NK-92 treated with Interleukin-12 subunit alpha and Interleukin-12 subunit beta, amount 100 ng/mL, for 24 hours (cell line): ENCODE measurements around the gene IYD.

Source experiments
- DNase-seq: peaks from one replicate; lab custom pipeline; 2025; lab: John Stamatoyannopoulos, UW

The IYD gene

DNA sequence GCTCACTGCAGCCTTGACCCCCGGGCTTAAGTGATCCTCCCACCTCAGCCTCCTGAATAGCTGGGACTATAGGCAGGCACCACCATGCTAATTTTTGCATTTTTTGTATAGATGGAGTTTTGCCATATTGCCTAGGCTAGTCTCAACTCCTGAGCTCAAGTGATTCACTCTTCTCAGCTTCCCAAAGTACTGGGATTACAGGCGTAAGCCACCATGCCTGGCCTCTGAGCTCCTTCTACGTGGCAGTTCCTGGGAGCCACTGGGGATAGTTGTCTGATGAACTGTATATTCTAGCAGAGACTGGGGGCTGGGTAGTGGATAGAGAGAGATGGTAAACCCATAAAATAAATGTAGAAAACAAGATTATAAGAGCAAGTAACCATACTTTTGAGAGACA is 26.1 kb downstream of the IYD start:
- no peak for DNase-seq

DNA sequence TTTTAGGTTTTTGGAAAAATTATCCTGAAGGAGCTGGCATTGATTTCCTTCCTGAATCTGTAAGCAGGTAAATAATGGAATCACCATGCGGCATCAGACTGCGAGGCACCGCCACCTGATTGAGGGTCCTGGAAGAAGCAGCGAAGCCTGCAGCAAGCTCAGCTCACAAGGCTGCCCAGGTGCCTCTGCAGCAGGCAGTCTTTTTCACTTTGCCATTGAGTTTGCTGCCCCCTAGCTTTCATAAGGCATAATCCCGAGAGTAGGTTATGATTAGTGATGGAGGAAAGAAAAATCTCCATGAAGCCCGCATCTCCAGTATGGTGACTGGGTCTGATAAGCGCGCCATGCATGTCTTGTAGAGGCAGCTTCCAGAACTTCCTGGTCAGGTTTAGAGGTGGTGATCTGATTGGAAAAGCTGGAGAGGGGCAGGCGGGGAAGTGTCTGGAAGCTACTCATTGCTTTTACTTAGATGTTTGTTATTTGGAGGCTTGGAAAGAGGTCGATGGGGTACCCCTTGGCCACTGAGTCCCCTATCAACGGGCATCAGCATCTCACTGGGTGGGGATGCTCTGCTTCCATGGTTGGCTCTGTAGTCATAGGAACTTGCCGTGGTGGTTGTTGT is 26.7 kb downstream of the IYD start:
- peak; percentile 16 for DNase-seq

DNA sequence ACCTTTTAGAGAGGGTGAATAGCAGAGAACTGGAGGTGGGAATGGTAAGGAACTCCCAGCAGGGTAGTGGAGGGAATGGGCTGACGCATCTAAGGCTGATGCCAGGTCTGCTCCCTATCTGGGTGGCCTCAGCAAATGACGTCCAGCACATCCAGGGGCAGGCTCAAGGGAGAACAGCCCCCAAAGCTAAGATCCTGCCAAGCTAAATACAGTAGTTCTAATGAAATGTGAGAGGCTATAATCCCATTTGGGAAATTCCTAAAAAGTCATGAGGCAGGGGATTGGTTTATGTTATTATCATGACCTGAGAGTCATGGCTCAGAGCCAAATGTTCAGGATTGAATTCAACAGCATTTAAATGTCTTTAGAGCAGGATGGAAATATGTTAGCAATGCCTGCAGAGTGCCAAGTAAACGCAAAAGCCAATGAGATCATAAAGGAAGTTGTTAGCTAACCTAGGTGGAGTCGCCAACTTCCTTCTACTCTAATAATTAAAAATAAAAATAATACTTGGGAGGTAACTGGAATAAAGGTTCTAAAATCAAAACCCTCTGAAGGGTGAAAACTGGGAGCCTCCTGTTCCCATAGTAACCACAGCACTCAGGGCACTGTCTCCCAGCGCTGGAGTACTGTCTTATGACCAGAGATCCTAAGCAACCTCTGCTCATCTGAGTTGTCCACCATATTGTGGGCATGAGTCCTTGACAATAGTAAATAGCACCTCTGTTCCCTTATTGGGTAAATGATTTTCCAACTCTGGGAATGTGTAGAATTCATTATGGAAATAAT is 34.8 kb downstream of the IYD start:
- DNase-seq = no peak

DNA sequence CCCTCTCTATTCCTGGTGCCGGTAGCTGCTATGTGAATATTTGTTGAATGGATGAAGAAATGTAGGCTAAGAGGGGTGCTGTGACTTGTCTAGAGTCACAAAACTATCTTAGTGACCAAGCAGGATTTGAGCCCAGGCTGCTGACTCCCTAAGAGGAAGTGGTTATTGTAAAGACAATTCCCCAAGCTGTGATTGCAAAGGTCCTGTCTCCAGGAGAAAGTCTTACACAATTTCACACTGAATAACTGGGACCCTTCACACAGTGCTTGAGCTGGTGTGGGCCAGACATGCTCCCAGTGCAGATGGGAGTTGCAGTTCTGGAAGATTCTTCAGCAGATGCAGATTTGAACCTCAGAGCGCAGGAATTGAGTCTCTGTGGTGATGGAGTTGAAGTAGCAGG is 38.1 kb downstream of the IYD start:
- no peak for DNase-seq

DNA sequence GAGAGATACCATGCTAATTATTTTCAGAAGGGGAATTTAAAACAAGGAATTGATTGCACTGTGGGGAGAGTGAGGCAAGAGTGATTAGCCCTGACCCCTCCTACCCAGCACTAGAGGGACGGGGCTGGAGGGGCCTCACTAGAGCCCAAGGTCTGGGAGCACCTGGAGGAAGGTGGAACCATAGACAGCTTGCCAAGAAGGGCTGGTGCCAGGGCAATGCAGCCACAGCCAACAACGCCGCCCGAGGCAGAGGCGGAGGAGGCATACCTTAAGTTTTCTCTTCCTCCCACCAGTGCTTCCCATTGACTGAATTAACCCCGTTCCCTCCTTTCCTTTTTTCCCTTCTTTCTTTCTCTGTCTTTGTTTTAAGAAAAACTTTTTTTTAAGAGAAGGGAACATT is 40.0 kb downstream of the IYD start:
- DNase-seq = no peak

DNA sequence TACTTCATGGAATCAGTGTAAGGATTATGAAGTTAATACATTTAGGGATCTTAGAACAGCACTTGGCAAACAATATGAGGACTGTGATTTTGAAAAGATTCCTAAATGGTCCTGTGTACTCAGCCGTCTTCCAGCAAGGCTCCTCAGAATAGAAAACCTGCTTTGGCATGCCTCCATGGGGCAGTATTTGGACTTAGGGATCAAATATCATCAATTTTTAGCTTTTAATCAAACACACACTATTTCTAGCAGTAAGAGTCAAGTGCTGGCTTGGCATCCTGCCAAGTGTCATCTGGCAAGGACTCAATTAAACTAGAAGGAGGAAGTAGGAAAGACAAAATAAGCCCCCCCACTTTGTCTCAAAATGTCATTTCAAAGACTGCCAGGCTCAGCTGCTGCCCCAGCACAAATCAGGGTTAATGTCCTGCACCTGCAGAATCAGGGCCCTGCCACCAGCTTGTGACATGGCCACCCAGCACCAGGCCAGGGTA is 40.8 kb downstream of the IYD start:
- DNase-seq = no peak

DNA sequence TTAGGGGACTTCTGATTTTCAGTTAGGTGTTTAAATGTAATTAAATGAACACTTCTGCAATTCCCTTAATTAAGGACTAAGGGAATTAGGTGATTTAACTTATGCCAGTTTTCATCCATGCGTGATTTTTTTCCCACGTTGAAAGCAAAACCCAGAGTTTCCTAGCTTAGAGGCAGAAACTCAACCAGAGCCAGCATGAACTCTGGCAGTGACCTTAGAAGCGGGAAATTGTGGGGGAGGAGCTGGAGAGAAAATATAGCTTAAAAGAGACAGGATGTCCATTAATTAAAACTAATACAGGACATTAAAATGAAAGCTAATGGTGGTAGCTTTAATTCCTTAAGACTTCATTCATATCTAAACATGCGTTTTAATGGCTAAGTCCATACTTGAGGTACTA is 41.6 kb downstream of the IYD start:
- no peak for DNase-seq

DNA sequence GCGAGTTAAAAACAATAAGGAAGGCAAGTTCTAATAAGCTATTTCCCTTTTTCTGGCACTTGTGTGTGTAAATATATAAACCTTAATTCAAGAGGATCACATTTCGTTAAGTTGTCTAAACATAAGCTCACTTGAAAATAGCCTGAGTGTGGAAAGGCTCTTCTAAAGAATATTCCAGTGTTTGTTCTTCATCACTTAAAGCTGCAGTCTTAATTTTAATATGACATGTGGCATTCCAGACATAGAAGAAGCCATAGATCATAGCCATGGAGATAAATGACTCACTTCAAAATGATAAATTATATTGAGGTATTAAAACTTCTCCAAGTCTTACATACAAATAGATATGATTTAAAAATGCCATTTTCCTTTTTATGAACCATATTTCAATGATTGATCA is 42.1 kb downstream of the IYD start:
- no peak for DNase-seq

DNA sequence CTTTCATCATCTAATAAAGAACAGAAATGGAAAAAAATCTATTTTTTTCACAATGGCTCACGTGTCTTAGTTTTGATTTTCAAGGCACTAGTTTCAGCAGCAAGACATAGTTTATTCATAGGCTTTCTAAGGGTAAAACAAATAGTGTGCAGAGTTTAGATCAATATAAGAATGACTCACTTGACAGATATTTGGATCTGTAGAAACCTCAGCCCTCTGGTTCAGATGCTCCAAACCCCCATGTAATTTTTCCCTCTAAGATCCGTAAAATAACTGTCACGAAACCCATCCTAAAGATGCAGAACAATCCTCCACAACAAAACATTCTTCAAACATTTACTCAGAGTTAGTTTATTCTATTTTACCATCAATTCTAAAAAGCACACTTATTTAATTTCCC is 43.4 kb downstream of the IYD start:
- DNase-seq = no peak

DNA sequence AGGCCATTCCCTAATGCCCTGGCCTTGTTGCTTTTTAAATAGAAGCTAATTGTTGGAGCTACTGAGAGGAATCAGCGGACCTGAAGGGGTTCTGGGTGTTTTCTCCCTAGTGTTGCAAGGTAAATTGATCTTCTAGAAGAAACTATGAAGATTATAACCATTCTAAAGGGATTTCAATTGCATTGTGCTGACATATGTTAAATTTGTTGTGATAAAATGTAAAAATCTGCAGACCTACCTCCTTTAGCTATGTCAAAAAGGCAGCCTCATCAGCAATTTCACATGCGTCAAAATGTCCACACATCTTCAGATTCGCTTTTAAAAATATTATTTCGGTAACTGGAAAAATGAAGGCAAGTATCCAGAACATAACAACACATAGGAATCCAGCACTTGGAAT is 44.4 kb downstream of the IYD start:
- no peak for DNase-seq

DNA sequence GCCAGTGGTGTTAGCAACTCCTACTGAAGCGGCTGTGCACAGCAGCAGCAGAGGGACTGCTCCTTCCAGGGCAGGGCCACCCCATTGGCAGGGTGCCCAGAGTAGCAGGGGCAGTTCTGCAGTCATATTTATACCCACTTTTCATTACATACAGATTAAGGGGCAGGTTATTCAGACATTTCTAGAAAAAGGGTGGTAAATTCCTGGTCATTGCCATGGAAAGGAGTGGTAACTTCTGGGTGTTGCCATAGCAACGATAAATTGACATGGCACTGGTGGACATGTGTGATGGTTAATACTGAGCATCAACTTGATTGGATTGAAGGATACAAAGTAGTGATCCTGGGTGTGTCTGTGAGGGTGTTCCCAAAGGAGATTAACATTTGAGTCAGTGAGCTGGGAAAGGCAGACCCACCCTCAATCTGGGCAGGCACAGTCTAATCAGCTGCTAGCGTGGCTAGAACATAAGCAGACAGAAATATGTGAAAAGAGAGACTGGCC is 45.0 kb downstream of the IYD start:
- no peak for DNase-seq

DNA sequence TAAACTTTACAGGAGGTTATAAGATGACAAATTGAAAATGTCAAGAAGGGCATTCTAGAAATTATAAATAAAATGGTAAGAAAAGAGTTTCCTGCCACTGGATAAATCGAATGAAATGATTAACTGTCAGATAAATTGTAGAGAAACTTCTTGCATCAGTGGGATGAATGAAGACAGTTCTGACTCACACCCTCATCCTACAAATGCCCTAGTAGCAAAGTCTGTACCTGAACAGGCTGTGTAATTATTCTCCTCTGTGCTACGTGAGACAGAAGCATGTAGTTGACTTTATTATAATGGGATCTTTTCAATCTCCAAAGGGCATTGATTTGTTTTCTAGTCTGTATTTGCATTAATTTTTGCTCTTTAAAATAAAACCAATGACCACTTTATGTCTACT is 47.3 kb downstream of the IYD start:
- DNase-seq = no peak

DNA sequence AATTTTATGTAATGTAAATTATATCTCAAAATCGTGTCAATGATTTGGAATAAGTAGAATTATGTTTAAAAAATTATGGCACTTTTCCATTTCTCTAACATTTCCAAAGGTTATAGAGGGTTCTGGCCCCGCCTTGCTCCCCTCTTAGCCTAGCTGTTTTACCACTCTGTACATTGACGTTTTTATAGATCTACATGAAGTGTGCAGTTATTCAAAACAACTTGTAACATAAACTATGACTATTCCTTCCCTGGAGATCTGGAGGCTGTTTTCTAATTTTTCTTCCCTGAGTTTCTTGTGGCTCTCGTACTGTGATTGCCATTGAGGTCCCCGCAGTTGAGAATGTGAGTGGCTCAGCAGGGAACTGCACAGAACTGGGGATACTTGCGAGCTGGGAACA is 48.4 kb downstream of the IYD start:
- no peak for DNase-seq

DNA sequence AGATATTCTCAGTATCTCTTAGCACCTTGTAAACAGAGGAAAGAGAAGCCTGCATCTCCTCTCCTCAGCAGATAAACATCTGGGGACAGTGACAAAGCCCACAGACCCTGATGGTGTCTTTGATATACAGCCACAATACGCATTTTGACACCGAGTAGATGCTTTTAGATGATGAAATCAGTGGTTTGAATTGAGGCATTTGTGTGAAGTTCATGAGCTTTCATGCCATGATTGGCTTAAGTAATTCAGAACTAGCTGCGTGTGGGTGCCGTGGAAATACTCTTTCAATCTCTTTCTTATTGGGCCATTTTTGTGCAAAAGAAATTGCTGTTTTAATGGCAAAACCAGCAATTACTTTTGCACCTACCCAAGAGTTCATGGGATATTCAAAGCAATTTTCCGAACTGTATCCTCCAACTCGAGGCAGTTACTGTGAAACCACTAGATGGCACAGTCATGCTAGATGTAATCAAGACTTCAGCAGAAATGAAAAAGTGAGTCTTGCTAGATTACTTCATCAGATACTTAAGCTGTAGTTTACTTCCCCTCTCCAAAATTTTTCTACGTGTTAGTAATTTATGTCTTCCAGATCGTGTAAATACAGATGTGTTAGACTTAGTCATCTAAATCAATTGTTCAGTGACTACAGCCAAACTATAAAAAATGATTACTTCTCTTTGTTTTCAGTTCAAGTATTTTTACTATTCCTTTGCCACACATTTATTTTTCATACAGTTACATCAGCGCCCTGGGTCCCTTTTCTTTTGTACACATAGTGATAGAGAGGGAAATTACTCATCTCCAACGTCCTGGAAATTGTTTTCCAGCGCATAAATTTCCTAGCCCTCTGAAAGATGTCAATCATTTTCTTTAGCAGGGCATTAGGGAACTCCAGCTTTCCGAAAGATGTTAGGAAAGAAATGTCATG is 49.4 kb downstream of the IYD start:
- peak; percentile 41 for DNase-seq

DNA sequence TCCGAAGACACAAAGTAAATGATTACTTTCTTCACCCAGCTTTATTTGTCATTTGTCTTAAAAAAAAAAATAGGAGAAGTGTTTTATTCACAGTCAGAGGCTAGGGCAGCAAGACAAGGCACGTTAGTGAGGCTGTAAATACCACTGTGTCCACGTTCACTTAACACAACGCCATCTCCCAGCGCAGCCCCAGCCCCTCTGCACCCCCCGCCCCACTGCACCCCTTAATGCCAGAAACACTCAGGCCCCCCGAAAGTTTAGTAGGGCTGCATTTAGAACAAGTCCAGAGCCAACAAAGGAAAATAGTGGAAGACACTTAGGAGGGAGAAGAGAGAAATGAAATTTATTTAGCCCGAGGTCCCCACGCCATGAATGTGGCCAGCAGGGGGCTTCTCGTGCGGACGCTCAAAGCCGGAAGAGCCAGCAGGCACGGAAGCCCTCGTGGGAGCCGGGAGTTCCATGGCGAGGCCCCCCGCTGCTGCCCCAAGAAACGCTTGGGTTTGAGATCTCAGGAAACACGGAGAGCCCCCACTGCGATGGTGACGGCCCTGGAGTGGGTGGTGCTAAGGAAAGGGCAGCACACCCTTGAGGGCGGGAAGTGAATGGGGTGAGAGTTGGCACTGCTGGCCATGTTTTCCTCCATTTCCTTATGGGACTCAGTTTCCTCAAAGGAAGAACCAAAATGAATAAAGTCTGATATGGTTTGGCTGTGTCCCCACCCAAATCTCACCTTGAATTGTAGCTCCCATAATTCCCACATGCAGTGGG is 50.2 kb downstream of the IYD start:
- no peak for DNase-seq

DNA sequence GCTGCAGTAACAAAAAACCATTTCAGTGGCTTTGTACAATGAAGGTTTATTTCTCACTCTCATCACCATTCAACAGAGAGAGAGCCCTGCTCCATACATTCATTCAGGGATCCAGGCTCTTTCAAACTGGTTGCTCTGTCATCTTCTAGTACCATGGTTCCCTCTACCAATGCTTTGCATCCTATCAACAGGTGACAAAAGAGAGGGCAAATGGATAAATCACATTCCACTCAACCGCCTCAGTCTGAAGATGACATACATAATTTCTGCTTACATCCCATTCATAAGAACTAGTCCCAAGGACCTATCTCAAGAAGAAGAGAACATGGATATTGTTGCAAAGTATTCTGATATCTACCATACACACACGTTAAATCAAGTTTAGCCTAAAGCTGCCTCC is 51.6 kb downstream of the IYD start:
- no peak for DNase-seq

DNA sequence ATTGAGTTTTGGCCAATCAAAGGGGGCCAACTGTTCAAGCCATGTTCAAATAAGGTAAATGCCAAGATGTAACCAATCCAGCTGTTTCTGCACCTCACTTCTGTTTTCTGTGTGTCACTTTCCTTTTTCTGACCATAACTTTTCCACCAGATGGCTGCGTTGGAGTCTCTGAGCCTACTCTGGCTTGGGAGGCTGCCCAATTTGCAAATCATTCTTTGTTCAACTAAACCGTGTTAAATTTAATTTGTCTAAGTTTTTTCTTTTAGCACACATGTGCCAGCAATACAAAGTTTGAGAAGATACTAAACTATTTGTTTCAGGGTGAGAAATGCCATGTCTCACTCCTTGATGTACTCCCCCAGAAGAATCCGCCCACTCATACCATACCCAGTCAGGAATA is 52.1 kb downstream of the IYD start:
- DNase-seq = no peak

DNA sequence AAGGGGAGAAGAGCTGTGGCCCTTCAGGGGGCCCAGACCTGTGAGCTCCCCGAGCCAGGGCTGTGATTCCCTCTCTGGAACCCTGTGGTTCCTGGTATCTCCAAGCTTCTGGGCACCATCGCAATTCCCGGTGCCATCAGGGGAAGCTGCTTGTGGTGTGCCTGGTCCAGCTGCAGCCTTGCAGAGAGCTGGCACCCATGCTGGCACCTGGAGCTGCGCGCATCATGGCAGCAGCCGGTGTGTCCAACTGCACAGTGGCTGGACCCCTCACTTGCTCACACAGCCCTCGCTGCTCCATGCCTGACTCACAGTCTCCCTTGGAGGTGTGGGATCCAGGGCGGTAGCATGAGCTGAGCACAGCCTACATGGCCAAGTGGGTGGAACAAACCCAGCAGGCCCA is 56.7 kb downstream of the IYD start:
- DNase-seq = no peak

DNA sequence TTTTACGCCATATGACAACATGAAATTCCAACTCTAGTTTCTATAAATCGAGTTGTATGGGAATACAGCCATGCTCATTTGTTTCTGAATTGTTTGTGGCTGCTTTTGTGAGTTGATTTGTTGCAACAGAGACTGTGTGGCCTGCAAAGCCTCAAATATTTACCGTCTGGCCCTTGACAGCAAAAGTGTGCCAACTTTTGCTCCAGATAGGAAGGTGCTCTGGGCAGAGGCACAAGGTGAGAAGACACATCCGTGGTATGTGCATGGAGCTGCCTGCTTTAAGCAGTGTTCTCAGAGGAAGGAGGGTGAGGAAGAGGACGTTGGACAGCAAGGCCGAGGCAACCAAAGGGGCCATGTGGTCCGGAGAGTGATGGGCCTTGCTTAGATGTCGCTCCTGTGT is 57.4 kb downstream of the IYD start:
- DNase-seq = no peak

DNA sequence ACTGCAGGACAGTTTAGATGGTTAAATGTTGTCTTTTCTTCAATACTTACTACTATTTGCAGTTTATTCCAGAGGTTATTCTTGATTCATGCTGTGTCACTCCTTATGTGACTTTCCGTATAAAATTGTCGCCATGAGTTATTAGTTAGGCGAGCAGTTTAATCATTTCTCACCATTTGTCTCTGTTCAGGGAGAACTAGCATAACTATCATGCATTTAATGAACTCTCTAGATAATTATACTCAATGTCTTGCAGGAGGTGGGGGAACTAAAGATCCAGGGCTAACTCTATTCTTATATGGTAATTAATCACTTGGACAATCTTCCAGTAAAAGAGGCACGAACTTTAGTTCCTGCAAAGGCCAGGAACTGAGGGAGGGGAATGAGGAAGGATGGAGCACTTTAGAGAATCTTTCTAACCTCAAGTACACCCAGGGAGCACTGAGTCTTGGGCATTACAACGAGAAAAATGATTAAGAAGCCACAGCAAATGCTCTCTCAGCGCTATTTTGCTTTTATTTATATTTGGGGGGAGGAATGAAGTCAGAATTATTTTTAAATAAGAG is 58.3 kb downstream of the IYD start:
- no peak for DNase-seq

DNA sequence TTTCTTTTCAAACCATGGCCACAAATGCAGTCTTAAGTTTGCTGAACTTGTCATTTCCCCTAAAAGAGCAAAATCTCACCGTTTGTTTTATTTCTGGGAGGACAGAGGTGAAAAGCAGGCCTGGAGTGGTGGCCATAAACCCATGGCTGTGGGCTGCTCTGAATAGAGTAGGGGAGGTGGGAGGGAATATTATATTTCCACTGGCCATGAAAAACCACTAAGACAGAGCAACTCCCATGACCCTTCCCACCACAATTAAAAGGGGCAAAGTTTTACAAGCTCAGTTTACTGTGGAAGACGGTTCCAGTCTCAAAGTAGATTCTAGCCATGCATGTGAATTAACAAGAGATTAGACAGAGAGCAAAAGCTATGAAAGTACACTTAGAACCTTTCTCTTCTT is 59.0 kb downstream of the IYD start:
- DNase-seq = no peak

DNA sequence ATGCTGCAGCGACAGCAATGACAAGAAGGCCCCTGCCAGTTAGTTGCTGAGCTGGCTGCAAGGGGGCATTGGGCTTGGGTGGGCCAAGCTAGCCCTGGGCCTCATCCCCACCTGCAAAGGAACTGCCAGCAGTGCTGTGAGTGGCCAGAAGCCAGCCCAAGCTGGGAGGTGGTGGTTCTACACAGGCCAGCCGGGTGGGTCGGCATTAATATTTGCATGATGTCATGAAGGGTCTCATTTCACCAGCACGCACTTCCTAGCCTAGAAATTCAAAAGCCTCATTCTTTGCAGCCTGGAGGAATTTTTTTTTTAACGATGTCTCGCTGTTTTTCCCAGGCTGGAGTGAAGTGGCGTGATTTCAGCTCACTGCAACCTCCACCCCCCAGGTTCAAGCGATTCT is 62.0 kb downstream of the IYD start:
- DNase-seq = no peak
